HEK293T (cell line): ENCODE data around the gene SP8.

Experiments used
- CTCF ChIA-PET: fragments of 350-600 bp; formaldehyde crosslinking; extraction: SDS; loops from one replicate; lab custom pipeline; 2021; ENCODE audit warnings: antibody characterized with exemption, inconsistent platforms; lab: Yijun Ruan, JAX
- POLR2A ChIA-PET: fragments of 350-600 bp; formaldehyde crosslinking; extraction: SDS; loops from one replicate; lab custom pipeline; 2020; ENCODE audit warnings: antibody characterized with exemption, inconsistent platforms; lab: Yijun Ruan, JAX
- DNase-seq: peaks from one replicate; pipeline ENCODE4 v3.0.0; 2012; ENCODE audit warnings: mixed read lengths; ENCODE audit errors: extremely low spot score
- ARNT ChIP-seq: fragments of 450-650 bp; IDR thresholded peaks from 2 replicates; pipeline ENCODE4 v1.6.1; 2017; ENCODE audit warnings: mild to moderate bottlenecking
- BHLHE40 ChIP-seq: fragments of 450-650 bp; IDR thresholded peaks from 2 replicates; pipeline ENCODE4 v1.6.1; 2016; ENCODE audit warnings: mild to moderate bottlenecking, moderate library complexity, borderline replicate concordance
- CTBP1 ChIP-seq: fragments of 450-650 bp; IDR thresholded peaks from 2 replicates; pipeline ENCODE4 v1.6.1; 2016; ENCODE audit warnings: borderline replicate concordance
- ELF4 ChIP-seq: fragments of 450-650 bp; IDR thresholded peaks from 2 replicates; pipeline ENCODE4 v1.6.1; 2017; ENCODE audit warnings: antibody characterized with exemption
- FOXA1 ChIP-seq: fragments of 450-650 bp; IDR thresholded peaks from 2 replicates; pipeline ENCODE4 v1.6.1; 2016; ENCODE audit warnings: mild to moderate bottlenecking
- FOXK2 ChIP-seq: fragments of 450-650 bp; IDR thresholded peaks from 2 replicates; pipeline ENCODE4 v1.6.1; 2016; ENCODE audit warnings: mild to moderate bottlenecking
- FOXM1 ChIP-seq: fragments of 450-650 bp; IDR thresholded peaks from 2 replicates; pipeline ENCODE4 v1.6.1; 2017; ENCODE audit warnings: mild to moderate bottlenecking, borderline replicate concordance
- HDGF ChIP-seq: fragments of 450-650 bp; IDR thresholded peaks from 2 replicates; pipeline ENCODE4 v1.6.1; 2017; ENCODE audit warnings: antibody characterized with exemption, borderline replicate concordance
- L3MBTL2 ChIP-seq: fragments of 450-650 bp; conservative IDR thresholded peaks from 2 replicates; pipeline ENCODE4 v1.6.1; 2016; ENCODE audit warnings: mild to moderate bottlenecking
- LEF1 ChIP-seq: fragments of 450-650 bp; IDR thresholded peaks from 2 replicates; pipeline ENCODE4 v1.6.1; 2017; ENCODE audit warnings: mild to moderate bottlenecking, borderline replicate concordance
- NFRKB ChIP-seq: fragments of 450-650 bp; IDR thresholded peaks from 2 replicates; pipeline ENCODE4 v1.6.1; 2016; ENCODE audit warnings: mild to moderate bottlenecking, moderate library complexity
- PKNOX1 ChIP-seq: fragments of 450-650 bp; IDR thresholded peaks from 2 replicates; pipeline ENCODE4 v1.6.1; 2016
- SP1 ChIP-seq: fragments of 450-650 bp; IDR thresholded peaks from 2 replicates; pipeline ENCODE4 v1.6.1; 2017
- SUZ12 ChIP-seq: fragments of 450-650 bp; IDR thresholded peaks from 2 replicates; pipeline ENCODE4 v1.6.1; 2016; ENCODE audit warnings: mild to moderate bottlenecking
- TARDBP ChIP-seq: fragments of 450-650 bp; IDR thresholded peaks from 2 replicates; pipeline ENCODE4 v1.6.1; 2016
- ZNF384 ChIP-seq: fragments of 450-650 bp; IDR thresholded peaks from 2 replicates; pipeline ENCODE4 v1.6.1; 2016

SP8 gene

GRCh38 chr7:20741801-20742200, 44.9 kb downstream of the SP8 start:
- TF ChIP-seq PKNOX1 (no peak), NFRKB (no peak), CTBP1 (no peak), FOXA1 (no peak), TARDBP (no peak), FOXM1 (no peak), ARNT (no peak), SP1 (no peak), FOXK2 (no peak), SUZ12 (no peak), ELF4 (no peak), L3MBTL2 (no peak)
- no peak for DNase-seq
- CTCF ChIA-PET, result no interaction called here
- POLR2A ChIA-PET, result no interaction called here

GRCh38 chr7:20738518-20739481, 47.9 kb downstream of the SP8 start:
- DNase-seq, result no peak
- no peak for TF ChIP-seq FOXK2
- no peak for TF ChIP-seq ARNT
- TF ChIP-seq CTBP1, result no peak
- ChIA-PET CTCF (no interaction called here), POLR2A (no interaction called here)

- ChIA-PET CTCF (no interaction called here), POLR2A (interaction anchor here (0.6 kb wide), 1 partner anchor 307 kb away, joined by 3 read pairs; no protein-coding TSS in a partner anchor)
- no peak for DNase-seq
Measured at GRCh38 chr7:20737840-20738448, 48.7 kb downstream of the SP8 start.

GRCh38 chr7:20735346-20736065, 51.2 kb downstream of the SP8 start:
- no peak for DNase-seq
- TF ChIP-seq FOXK2, result no peak
- TF ChIP-seq ELF4, result no peak
- TF ChIP-seq NFRKB, result no peak
- no peak for TF ChIP-seq TARDBP
- no peak for TF ChIP-seq ARNT
- no peak for TF ChIP-seq FOXM1
- TF ChIP-seq PKNOX1, result no peak
- TF ChIP-seq CTBP1, result no peak
- TF ChIP-seq SUZ12, result no peak
- no peak for TF ChIP-seq LEF1
- no peak for TF ChIP-seq ZNF384
- no peak for TF ChIP-seq SP1
- no peak for TF ChIP-seq FOXA1
- no peak for TF ChIP-seq HDGF
- no peak for TF ChIP-seq BHLHE40
- TF ChIP-seq L3MBTL2, result no peak
- POLR2A ChIA-PET, result no interaction called here
- CTCF ChIA-PET, result interaction anchor here (1.2 to 1.3 kb wide), 2 partner anchors 9 to 519 kb away, joined by 4 to 5 read pairs; no protein-coding TSS in a partner anchor

More at GRCh38 chr7:20737840-20738448, 48.7 kb downstream of the SP8 start:
- no peak for TF ChIP-seq PKNOX1
- TF ChIP-seq ARNT, result no peak
- no peak for TF ChIP-seq FOXM1
- TF ChIP-seq ZNF384, result no peak
- no peak for TF ChIP-seq CTBP1
- no peak for TF ChIP-seq HDGF
- TF ChIP-seq ELF4, result no peak
